HG02870 (cell line): ENCODE results near the gene ZNF785.
"Not testable (repeated sequence)": the region's sequence is repeated elsewhere in the genome, so short reads cannot be mapped to it uniquely, and the experiment has no call there.

Experiments used
- ATAC-seq: cut with Tn5 transposase; IDR thresholded peaks from one replicate; pipeline ENCODE4 v1.9.1; 2021; ENCODE audit warnings: mild to moderate bottlenecking, moderate library complexity; ENCODE audit not compliant: unreplicated experiment

Gene ZNF785

DNA sequence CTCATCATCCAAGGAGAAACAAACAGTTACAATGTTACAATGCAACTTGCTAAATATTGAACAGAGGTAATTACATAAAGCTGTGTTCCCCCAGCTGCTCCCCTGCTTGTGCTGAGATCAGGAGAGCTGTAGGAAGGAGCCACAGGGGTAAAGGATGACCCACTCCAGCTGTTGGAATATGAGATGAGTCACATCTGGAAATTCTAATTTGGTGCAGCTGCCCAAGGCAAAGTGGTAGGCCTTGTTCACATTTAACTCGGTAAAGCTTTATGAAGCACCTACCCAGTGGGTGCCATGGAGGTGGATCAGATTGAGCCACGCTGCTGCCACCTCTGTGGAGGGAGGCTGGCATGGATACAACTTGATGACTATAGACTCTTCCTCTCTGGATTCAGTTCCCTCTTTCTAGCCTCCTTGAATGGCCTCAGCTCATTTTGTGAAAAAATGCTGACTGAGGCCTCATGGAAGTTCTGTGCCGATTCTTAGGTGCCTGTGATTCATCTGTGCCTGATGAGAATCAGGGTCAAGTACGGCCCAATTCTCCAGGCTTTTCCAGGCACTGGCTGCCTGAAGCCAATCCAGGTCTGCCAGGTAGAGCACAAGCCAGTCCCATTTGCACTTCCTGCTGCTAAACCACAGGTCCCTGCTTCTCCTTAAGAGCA is 17.2 kb upstream of the ZNF785 start:
- no peak for ATAC-seq

DNA sequence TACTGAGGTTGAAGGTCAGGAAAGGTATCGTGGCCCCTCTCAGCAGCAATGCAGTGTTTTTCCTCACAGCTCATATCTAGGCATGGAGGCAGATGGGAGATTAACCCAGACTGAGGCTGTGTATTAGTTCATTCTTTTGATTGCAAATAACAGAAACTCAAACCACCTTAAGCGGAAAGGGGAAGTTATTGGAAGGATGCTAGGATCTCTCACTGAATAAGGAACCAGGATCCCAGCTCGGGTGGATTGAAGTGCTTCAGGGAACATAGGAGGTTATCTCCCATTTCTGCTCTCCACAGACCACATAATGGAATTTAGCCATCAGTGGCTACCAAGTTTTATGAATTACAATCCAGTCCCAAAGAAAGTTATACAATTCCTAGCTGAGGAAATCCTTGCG is 16.5 kb upstream of the ZNF785 start:
- ATAC-seq = no peak

DNA sequence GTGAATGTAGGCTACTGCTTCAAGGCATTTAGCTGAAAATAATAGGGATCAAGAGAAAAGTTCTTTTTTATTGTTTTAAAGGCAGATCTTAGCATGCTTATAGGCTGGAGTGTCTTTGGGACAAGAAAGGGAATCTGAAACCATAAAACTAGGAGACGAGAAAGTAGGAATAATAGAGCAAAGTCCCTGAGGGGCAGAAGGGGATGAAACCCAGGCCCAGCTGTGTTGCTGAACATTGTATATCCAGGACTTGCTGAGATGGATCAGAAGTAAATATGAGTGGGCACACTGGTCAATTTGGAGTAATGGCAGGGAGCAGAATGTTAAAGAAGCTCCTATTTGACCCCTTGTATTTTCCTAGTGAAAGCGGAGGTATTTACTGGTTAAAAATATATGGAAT is 15.4 kb upstream of the ZNF785 start:
- no peak for ATAC-seq

DNA sequence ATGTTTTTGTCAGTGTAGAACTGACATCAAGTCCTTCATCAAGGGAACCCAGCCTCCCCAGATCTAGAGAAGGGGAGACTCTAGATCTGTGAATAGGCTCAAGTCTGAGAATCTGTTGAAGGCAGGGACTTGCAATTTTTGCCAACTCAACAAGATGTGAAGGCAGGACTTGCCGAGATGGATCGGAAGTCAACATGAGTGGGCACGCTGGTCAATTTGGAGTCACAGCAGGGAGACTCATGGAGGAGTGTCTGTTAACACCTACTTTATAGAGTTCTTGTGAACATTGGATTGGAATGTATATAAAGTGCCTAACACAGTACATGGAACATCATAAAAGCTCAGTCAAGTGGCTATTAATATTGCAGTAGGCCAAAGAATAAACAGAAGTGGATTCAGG is 14.7 kb upstream of the ZNF785 start:
- ATAC-seq = no peak

DNA sequence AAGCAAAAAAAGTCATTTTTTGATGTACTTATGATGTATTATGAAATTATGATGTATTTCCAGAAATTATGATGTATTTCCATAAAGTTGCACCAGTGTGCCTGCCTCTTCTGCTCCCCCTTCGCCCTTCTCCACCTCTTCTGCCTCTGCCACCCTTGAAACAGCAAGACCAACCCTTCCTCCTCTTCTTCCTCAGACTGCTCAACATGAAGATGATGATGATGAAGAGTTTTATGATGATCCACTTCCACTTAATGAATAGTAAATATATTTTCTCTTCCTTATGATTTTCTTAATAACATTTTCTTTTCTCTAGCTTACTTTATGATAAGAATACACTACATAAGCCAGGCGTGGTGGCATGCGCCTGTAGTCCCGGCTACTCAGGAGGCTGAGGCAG is 7.4 kb upstream of the ZNF785 start:
- ATAC-seq = no peak

DNA sequence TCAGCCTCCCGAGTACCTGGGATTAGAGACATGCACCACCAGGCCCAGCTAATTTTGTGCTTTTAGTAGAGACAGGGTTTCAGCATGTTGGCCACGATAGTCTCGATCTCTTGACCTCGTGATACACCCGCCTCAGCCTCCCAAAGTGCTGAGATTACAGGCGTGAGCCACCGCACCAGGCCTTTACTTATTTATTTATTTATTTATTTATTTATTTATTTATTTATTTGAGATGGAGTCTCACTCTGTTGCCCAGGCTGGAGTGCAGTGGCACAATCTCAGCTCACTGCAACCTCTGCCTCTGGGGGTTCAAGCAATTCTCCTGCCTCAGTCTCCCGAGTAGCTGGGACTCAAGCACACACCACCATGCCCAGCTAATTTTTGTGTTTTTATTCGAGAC is 5.4 kb upstream of the ZNF785 start:
- ATAC-seq = not testable (repeated sequence)

DNA sequence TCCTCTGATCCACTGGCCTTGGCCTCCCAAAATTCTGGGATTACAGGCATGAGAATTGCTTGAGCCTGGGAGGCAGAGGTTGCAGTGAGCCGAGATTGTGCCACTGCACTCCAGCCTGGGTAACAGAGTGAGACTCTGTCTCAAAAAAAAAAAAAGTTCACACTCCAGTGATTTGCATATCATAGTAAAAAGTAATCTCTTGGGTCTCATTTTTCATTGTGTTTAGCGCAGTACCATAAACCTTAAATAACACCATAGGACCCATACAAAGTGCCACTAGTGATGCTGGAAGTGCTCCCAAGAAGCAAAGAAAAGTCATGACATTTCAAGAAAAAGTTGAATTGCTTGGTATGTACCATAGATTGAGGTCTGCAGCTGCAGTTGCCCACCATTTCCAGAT is 4.1 kb upstream of the ZNF785 start:
- not testable (repeated sequence) for ATAC-seq

DNA sequence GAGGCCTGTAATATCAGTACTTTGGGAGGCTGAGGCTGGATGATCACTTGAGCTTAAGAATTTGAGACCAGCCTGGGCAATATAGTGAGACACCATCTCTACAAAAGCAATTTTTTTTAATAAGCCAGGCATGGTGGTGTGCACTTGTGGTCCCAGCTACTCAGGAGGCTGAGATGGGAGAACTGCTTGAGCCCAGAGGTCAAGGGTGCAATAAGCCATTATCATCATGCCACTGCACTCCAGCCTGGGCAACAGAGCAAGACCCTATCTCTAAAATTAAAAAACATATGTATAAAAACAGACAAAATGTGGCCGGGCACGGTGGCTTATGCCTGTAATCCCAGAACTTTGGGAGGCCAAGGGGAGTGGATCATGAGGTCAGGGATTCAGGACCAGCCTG is 3.2 kb upstream of the ZNF785 start:
- no peak for ATAC-seq

DNA sequence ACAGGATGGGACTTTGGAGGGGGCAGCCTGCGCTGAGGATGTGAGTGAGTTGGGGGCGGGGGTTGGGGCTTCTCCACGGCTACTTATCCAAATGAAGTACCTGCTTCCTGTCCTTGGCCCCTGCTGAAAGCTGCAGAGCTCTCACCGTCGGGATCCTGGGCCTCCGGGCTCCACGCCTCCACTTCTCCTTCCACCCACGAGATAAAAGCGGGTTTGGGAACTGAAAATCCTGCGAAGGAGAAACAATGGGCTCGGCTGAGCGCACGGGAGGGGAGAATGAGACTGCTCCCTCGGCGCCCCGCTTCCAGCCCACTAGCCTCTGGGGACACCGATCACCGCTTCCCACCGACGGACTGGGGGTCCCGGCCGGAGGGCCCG is 486 bp downstream of the ZNF785 start:
- ATAC-seq = no peak

DNA sequence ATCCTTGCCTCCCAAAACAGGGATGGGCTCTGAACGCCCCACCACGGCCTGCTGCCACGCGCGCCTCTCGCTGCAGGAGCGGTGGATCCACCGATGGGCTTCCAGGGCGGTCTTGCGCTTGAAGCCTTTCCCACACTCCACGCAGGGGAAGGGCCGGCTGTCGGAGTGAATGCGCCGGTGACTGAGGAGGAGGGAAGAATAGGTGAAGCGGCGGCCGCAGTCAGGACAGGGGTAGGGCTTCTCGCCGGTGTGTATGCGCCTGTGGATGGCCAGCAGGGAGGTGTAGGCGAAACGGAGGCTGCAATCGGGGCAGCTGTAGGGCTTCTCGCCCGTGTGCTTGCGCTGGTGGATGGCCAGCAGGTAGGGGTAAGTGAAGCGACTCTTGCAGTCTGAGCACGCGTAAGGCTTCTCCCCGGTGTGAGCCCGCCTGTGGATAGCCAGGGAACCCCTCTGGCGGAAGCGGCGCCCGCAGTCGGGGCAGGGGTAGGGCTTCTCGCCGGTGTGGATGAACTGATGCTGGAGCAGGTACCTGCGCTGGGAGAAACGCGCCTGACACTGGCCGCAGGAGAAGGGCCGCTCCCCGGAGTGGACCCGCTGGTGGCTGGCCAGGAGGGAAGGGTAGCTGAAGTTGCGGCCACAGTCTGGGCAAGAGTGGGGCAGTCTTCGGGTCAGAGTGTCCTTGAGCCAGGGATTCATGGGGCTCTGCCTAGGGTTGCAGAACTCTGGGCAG is 2.7 kb downstream of the ZNF785 start:
- no peak for ATAC-seq

DNA sequence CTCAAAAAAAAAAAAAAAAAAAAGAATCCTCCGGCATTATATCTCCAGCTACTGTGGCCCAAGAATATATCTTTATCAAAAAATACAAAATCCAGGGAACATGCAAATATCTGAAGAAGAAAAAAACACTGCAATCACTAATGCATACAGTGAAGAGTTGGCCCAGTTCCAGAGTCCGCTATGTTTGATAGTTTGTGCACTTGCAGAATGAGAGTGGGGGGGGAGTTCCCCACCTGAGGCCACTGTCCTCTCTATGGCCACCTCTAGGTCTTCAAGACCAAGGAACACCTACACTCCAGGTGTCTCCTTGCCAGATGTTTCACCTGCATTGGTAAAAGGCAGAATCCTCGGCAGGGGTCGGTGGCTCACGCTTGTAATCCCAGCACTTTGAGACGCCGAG is 4.0 kb downstream of the ZNF785 start:
- ATAC-seq = no peak

DNA sequence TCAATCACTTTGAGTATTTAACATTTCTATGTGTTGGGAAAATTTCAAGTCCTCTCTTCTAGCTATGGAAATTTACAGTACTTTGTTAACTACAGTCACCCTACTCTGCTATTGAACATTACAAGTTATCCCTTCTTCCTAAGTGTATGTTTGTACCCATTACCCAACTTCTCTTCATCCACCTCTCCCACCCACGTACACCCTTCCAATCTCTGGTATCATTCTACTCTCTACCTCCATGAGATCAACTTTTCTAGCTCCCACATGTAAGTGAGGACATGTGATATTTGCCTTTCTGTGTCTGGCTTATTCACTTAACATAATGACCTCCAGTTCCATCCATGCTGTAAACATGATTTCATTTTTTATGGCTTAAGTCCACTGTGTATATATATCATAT is 10.8 kb downstream of the ZNF785 start:
- no peak for ATAC-seq

DNA sequence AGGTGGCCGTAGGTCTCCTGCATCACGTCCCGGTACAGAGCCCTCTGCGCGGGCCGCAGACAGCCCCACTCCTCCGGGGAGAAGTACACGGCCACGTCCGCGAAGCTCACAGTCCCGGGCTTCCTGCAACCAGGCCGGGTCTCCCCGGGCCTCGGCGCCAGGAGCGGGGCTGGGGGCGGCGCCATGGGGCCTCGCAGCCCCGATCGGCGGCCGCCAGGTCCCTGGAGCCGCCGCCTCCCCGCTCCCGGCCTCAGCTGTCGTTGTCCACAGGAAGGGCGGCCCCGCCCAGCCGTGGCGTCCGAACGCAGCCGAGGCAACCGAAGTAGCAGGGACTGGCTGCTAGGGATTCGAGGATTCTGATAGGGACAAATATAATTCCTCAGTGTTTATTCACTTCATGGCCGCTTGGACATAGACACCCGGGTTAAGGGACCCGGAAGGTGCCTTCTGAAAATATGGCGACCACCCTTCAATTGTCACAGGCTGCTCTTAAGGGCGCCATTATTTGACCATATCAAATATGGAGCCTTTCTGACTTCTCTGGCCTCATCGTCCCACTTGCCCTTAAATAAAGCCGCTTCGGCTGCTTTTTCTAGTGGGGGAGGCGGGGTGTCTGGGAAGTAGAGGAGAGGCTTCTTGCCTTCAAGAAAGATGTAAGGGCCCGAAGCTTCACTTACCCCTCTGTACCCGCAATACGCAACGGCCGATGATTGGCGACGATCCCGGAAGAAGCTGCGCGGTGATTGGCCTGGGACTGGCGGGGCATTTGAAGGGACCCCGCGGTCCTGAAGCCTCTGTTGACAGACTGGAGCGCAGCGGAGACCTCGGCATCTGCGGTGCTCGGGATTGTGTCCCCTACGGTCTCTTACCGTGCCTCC is 13.8 kb downstream of the ZNF785 start, which contains the start of gene ZNF688:
Gene ZNF688 (minus strand): TSS at position 270 of the 878 bp plus-strand sequence. CDS start 85 bp downstream, at position 185.
- ATAC-seq = peak; percentile 76

DNA sequence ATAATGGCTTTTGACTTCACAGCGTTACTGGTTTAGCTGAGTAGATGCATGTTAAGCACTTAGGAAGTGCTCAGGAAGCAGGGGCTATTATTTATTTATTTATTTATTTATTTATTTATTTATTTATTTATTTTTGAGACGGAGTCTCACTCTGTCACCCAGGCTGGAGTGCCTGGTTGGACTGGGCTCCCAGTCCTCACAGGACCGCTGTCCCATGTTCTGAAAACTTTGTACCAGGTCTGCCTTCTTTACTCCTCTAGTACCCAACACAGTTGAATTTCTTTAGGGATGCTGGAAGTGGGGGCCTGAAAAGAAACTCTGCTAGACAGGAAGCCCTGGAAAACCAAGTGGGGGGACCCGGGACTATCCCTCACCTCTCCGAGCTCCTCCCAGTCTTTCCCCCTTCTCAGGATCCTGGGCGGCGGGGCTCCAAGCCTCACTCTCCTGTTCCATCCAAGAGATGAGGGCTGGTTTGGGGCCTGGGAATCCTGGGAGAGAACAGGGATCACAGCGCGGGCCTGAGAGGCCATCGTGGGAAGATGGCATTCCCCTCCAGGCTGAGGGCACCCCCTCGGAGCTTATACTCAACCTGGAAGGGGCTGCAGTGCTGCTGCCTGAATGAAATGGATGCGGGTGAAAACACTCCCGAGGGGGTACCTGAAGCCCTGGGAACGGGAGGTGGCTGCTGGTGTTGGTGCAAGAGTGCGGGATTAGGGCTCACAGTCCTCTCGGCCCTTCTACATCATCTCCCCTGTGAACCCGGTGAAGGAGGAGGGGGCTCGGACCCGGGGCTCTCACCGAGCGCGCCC is 14.7 kb downstream of the ZNF785 start:
- no peak for ATAC-seq

DNA sequence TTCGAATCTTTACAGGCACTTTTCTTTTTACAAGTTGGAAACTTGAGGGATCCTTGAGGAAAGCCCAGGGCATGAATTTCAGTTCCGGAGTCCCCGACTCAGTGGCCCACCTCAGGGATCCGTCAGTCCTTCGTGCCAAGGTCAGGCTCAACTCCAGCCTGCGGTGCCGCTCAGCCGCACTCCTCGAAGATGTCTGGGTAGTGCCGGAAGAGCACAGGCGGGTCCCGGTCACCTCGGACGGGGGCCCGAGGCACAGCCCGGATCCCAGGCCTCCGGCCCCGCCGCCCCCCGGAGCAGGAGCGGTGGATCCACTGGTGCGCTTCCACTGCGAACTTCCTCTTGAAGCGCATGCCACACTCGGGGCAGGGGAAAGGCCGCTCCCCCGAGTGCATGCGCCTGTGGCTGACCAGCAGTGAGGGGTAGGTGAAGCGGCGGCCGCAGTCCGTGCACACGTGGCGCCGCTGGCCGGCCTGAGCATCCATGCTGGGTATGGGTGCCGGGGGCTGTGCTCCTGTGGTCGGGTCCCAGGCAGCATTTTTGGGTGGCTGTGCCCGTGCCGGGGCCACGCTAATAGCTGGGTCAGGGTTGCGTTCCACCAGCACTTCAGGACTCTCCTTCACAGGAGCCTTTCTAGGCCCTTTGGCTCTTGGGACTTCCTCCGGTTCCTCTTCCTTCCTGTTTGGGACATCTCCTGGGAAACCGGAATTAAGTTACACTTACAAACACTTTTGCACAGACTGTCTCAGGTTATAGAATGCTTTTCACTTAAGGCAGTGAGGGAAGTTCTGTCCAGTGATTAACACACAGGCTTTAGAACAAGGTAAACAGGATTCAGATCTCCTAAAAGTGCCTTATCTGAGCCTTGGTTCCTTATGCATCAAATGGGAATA is 15.5 kb downstream of the ZNF785 start:
- ATAC-seq = no peak

DNA sequence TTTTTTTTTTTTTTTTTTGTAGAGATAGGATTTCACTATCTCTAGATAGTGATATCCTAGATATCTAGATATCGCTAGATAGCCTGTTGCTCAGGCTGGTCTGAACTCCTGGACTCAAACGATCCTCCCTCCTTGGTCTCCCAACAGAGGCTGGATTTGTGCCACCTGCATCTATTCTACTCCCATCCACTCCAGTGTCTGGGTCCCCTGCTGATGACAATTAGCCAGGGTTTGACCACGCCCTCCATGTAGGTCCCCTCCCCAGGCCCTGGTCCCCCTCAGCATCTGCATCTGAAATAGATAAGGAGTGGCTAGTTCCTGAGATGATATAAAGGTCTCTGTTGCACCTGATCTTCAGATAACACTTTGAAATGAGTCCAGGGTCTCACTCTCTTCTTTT is 16.2 kb downstream of the ZNF785 start:
- ATAC-seq = no peak

DNA sequence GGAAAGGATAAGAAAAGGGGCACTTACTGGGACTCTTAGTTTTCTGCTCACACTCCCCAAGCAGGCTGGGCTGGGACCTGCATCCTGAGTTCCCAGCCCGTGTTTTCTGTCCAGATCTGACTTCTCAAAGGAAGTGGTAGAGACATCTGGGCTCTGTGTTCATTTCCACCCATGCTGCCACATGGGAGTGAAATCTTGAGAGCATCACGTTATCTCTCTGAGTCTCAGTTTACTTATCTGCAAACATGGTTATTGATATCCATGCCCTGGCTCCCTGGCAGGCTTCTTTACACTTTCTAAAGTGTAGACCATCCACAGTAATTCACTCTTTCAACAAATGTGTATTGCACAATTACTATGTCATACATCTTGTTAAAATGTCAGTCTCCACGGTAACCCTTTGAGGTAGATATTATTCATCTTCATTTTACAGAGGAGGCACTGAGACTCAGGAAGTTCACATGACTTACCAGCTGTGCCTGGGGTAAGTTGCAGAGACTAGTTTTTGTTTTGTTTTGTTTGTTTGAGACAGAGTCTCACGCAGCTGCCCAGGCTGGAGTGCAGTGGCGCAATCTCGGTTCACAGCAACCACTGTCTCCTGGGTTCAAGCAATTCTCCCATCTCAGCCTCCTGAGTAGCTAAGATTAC is 17.4 kb downstream of the ZNF785 start:
- no peak for ATAC-seq

DNA sequence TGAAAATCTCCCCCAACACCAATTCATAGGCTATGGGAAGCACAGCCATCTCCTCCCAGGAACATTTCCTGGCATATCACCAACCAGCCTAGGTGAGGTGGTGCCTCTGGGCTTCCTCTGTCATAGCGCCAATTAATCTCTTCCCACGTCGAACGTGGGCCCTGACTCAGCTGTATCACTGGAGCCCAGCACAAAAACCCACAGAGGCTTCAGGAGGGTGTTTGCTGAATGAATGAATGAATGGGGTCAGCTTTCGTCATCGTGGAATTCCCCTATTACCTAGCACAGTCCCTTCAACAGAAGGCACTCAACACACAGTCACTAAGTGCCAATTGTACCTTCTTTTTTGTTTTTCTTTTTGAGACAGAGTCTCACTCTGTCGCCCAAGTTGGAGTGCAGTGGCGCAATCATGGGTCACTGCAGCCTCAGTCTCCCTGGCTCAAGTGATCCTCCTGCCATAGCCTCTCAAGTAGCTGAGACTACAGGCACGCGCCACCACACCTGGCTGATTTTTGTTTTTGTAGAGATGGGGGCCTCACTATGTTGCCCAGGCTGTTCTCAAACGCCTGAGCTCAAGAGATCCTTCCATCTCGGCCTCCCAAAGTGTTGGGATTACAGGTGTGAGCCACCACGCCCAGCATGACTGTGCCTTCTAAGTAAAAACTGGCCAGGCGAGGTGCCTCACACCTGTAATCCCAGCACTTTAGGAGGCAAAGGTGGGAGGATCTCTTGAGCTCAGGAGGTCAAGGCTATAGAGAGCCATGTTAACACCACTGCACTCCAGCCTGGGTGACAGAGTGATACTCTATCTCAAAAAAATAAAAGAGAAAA is 18.1 kb downstream of the ZNF785 start:
- ATAC-seq = no peak

DNA sequence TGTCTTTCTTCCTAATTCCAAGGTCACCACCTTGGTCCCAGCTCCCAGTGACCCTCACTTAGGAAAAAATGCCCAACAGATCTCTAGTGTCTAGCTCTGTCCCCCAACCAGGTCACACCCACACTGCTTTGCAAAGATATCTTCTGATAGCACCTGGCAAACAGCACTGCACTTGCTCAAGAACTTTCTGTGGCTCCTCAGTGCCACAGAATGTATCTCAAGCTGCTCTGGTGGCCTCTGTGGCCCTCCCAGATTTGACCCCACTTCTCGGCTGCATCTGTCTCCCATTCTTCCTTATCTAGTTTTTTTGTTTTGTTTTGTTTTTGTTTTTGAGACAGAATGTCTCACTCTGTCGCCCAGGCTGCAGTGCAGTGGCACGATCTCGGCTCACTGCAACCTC is 19.0 kb downstream of the ZNF785 start:
- no peak for ATAC-seq
